Kidney epithelial cell (primary cell): ENCODE results near the gene MBOAT2. TPM values are rescaled to one million over a fixed set of nuclear protein-coding genes. Genes with fewer than 3 reads are reported as not detected.

Experiments used
- DNase-seq: peaks from one replicate; pipeline ENCODE4 v3.0.0-alpha.2; 2010; ENCODE audit warnings: low read depth
- H3K27me3 ChIP-seq: 2 replicates; pipeline ENCODE4 v1.6.0; 2011; ENCODE audit warnings: low read length; ENCODE audit not compliant: control insufficient read depth, insufficient read depth
- H3K36me3 ChIP-seq: 2 replicates; pipeline ENCODE4 v1.5.1; 2011; ENCODE audit warnings: low read length; ENCODE audit not compliant: control insufficient read depth, insufficient read depth
- H3K4me3 ChIP-seq: 2 replicates; pipeline ENCODE4 v1.5.1; 2011; ENCODE audit warnings: low read depth, mild to moderate bottlenecking, control low read depth, low read length
- CTCF ChIP-seq: IDR thresholded peaks from 2 replicates; pipeline ENCODE4 v1.5.1; 2011; ENCODE audit warnings: mild to moderate bottlenecking, moderate library complexity, low read length, control low read depth, inconsistent platforms; ENCODE audit not compliant: insufficient read depth, poor library complexity, severe bottlenecking
- total RNA-seq: library from RNA; depleted of rRNA; stranded (reverse); fragments of >200 nt; gene quantifications from 2 replicates; pipeline ENCODE4 v1.2.3, GENCODE V29; 2015

The MBOAT2 gene
- total RNA-seq, 1 donor from 2014 or later = 32.2 TPM

- no peak for TF ChIP-seq CTCF
- no peak overlapping the region for H3K4me3 ChIP-seq
- no peak for DNase-seq
- H3K36me3 ChIP-seq = no peaks in the 10 kb centered on the region
- no peaks in the 10 kb centered on the region for H3K27me3 ChIP-seq
Measured at GRCh38 chr2:8966123-8966908, 37.2 kb downstream of the MBOAT2 start.

- no peak for DNase-seq
- no peak for TF ChIP-seq CTCF
- no peaks in the 10 kb centered on the region for H3K36me3 ChIP-seq
- no peak overlapping the region for H3K4me3 ChIP-seq
- no peaks in the 10 kb centered on the region for H3K27me3 ChIP-seq
Measured at GRCh38 chr2:8965216-8965969, 38.1 kb downstream of the MBOAT2 start.

GRCh38 chr2:8962890-8963289 is 40.6 kb downstream of the MBOAT2 start:
- Histone ChIP-seq H3K36me3 (no peaks in the 10 kb centered on the region), H3K4me3 (no peak overlapping the region), H3K27me3 (no peaks in the 10 kb centered on the region)
- no peak for DNase-seq
- no peak for TF ChIP-seq CTCF

GRCh38 chr2:8957628-8958027 is 45.9 kb downstream of the MBOAT2 start:
- TF ChIP-seq CTCF = no peak
- DNase-seq = no peak
- Histone ChIP-seq H3K27me3 (no peaks in the 10 kb centered on the region), H3K36me3 (no peaks in the 10 kb centered on the region), H3K4me3 (no peak overlapping the region)

GRCh38 chr2:8956774-8957173 is 46.7 kb downstream of the MBOAT2 start:
- Histone ChIP-seq H3K27me3 (no peaks in the 10 kb centered on the region), H3K36me3 (no peaks in the 10 kb centered on the region), H3K4me3 (no peak overlapping the region)
- TF ChIP-seq CTCF = no peak
- DNase-seq = no peak
